GM12878 (cell line): ENCODE results near the gene DPH7. TPM values are rescaled to one million over a fixed set of nuclear protein-coding genes. Genes with fewer than 3 reads are reported as not detected.

Experiments used
- ATAC-seq: fragments of 200-7000 bp; cut with Tn5 transposase; 3 replicates; pipeline ENCODE4 v1.9.1; 2020; ENCODE audit warnings: mild to moderate bottlenecking, moderate library complexity
- BruUV-seq: library from RNA; stranded (reverse); fragments of 400-500 nt; replicated peaks from 2 replicates; lab custom pipeline; 2021; lab: Mats Ljungman, UMichigan
- CTCF ChIA-PET: fragments of 300-600 bp; sonication (Branson Sonifier 250); formaldehyde crosslinking; extraction: SDS; loops from one replicate; lab custom pipeline; 2021; ENCODE audit warnings: inconsistent platforms; lab: Yijun Ruan, JAX
- POLR2A ChIA-PET: fragments of 350-600 bp; formaldehyde crosslinking; extraction: SDS; loops from one replicate; lab custom pipeline; 2021; ENCODE audit warnings: inconsistent platforms; lab: Charles Lee
- RAD21 ChIA-PET: fragments of 300-600 bp; sonication (Branson Sonifier 250); formaldehyde crosslinking; loops from one replicate; lab custom pipeline; 2023; ENCODE audit warnings: antibody characterized with exemption; ENCODE audit not compliant: unreplicated experiment; lab: Charles Lee
- SMC1A ChIA-PET: fragments of 300-600 bp; sonication (Branson Sonifier 250); formaldehyde crosslinking; loops from one replicate; lab custom pipeline; 2023; ENCODE audit not compliant: unreplicated experiment, uncharacterized antibody; lab: Charles Lee
- DNase-seq: peaks from one replicate; pipeline ENCODE4 v3.0.0-alpha.2; 2011; ENCODE audit warnings: low read depth, low spot score
- FAIRE-seq: peaks from 3 replicates; lab custom pipeline; 2011; peaks lifted over from hg19 to GRCh38; lab: Jason Lieb, UNC
- H2AFZ ChIP-seq: 2 replicates; pipeline ENCODE4 v1.6.0; 2011; ENCODE audit warnings: low read depth, low read length, control low read depth; ENCODE audit not compliant: control insufficient read depth
- H3K27ac ChIP-seq: 2 replicates; pipeline ENCODE4 v1.5.1; 2011; ENCODE audit warnings: control low read depth; ENCODE audit not compliant: control insufficient read depth, insufficient read depth
- H3K27me3 ChIP-seq, 2 experiments: replicated peaks in 1 of 2; 2 replicates each; pipeline versions ENCODE4 v1.6.0 to v1.6.1; 2011; ENCODE audit warnings: low read length in 1 of 2; ENCODE audit not compliant: control insufficient read depth in 2 of 2, insufficient read depth in 2 of 2
- H3K36me3 ChIP-seq, 2 experiments: 2 replicates each; pipeline ENCODE4 v1.5.1; 2011; ENCODE audit warnings: low read length in 1 of 2; ENCODE audit not compliant: control insufficient read depth in 2 of 2, insufficient read depth in 2 of 2
- H3K4me1 ChIP-seq: 2 replicates; pipeline ENCODE4 v1.6.1; 2011; ENCODE audit warnings: mild to moderate bottlenecking, low read length, moderate library complexity, mixed read lengths; ENCODE audit not compliant: control insufficient read depth, insufficient read depth
- H3K4me2 ChIP-seq: 2 replicates; pipeline ENCODE4 v1.6.0; 2011; ENCODE audit warnings: control low read depth; ENCODE audit not compliant: control insufficient read depth, insufficient read depth
- H3K4me3 ChIP-seq: fragments of 200-600 bp; sonication (generic); 2 replicates; pipeline ENCODE4 v1.5.1; 2016
- H3K79me2 ChIP-seq: 2 replicates; pipeline ENCODE4 v1.6.0; 2011; ENCODE audit warnings: low read length; ENCODE audit not compliant: control insufficient read depth, insufficient read depth
- H3K9ac ChIP-seq: 2 replicates; pipeline ENCODE4 v1.8.0; 2011; ENCODE audit warnings: low read length, control low read depth, mixed read lengths; ENCODE audit not compliant: control insufficient read depth, insufficient read depth
- H3K9me3 ChIP-seq: replicated peaks from 3 replicates; pipeline ENCODE4 v1.5.1; 2011; ENCODE audit warnings: mild to moderate bottlenecking, low read length; ENCODE audit not compliant: control insufficient read depth, insufficient read depth
- H4K20me1 ChIP-seq: 2 replicates; pipeline ENCODE4 v1.6.0; 2011; ENCODE audit not compliant: control insufficient read depth, insufficient read depth
- DPF2 ChIP-seq: fragments of 450-650 bp; IDR thresholded peaks from 2 replicates; pipeline ENCODE4 v1.6.1; 2017; ENCODE audit warnings: mild to moderate bottlenecking
- EP300 ChIP-seq, 2 experiments: fragments of 150-350 bp in 1 of 2; IDR thresholded peaks; 2 replicates each; pipeline ENCODE4 v1.6.1; 2011 to 2012; ENCODE audit warnings: low read depth in 2 of 2, low read length in 2 of 2, borderline replicate concordance in 1 of 2, improper control_type of control experiment in 1 of 2, inconsistent platforms in 1 of 2; ENCODE audit not compliant: control insufficient read depth in 1 of 2
- HDGF ChIP-seq: fragments of 450-650 bp; IDR thresholded peaks from 2 replicates; pipeline ENCODE4 v1.6.1; 2016; ENCODE audit warnings: antibody characterized with exemption
- IKZF1 ChIP-seq: fragments of 450-650 bp; conservative IDR thresholded peaks from 2 replicates; pipeline ENCODE4 v1.6.1; 2017; ENCODE audit warnings: antibody characterized with exemption, mild to moderate bottlenecking
- MXI1 ChIP-seq: fragments of 150-350 bp; IDR thresholded peaks from 2 replicates; pipeline ENCODE4 v1.6.1; 2011; ENCODE audit warnings: low read depth, mild to moderate bottlenecking, inconsistent platforms, low read length, improper control_type of control experiment
- PAX8 ChIP-seq: fragments of 450-650 bp; IDR thresholded peaks from 2 replicates; pipeline ENCODE4 v1.6.1; 2017; ENCODE audit warnings: mild to moderate bottlenecking, moderate library complexity
- POLR2A ChIP-seq: IDR thresholded peaks from 2 replicates; pipeline ENCODE4 v1.6.1; 2011; ENCODE audit warnings: low read depth, mild to moderate bottlenecking, low read length
- RBBP5 ChIP-seq: fragments of 200-600 bp; sonication (generic); conservative IDR thresholded peaks from 2 replicates; pipeline ENCODE4 v1.6.1; 2016
- RCOR1 ChIP-seq: conservative IDR thresholded peaks from 2 replicates; pipeline ENCODE4 v1.6.1; 2012; ENCODE audit warnings: low read depth, low read length, improper control_type of control experiment
- SMAD1 ChIP-seq: fragments of 450-650 bp; IDR thresholded peaks from 2 replicates; pipeline ENCODE4 v1.6.1; 2018; ENCODE audit warnings: mild to moderate bottlenecking, low read depth; ENCODE audit not compliant: partially characterized antibody
- SREBF1 ChIP-seq: IDR thresholded peaks from 2 replicates; pipeline ENCODE4 v1.6.1; 2012; ENCODE audit warnings: mild to moderate bottlenecking, low read length
- TAF1 ChIP-seq: IDR thresholded peaks from 2 replicates; pipeline ENCODE4 v1.6.1; 2011; ENCODE audit warnings: mild to moderate bottlenecking, low read depth, low read length, borderline replicate concordance
- TBL1XR1 ChIP-seq: IDR thresholded peaks from 2 replicates; pipeline ENCODE4 v1.6.1; 2012; ENCODE audit warnings: low read depth, low read length, improper control_type of control experiment
- WGBS: methylation state at CpG from one replicate; pipeline ENCODE4 v1.1.6; 2016; ENCODE audit warnings: low lambda C conversion rate; ENCODE audit not compliant: insufficient replicate concordance, insufficient coverage; ENCODE audit errors: missing lambda C conversion rate; 5-methylcytosine and 5-hydroxymethylcytosine counted together
- in situ Hi-C: fragments of 300-500 bp; cut with MboI; formaldehyde crosslinking; loops from 9 replicates; pipeline ENCODE4 v1.14.3; 2018; ENCODE audit warnings: mixed read lengths
- intact Hi-C: fragments of 100-400 bp; cut with micrococcal nuclease; formaldehyde crosslinking; loops from one replicate; pipeline ENCODE4 v1.14.2; 2022; ENCODE audit not compliant: unreplicated experiment
- polyA plus RNA-seq, 11 experiments: library from polyadenylated mRNA; depleted of rRNA in 4 of 11; unstranded in 6 of 11; stranded (reverse) in 5 of 11; fragments of >200 nt; fragmentation: Nextera tagmentation in 4 of 11; fragmentation: Illumina TruSeq in 1 of 11; extraction: Ambion mirVana in 4 of 11; extraction: Trizol in 1 of 11; gene quantifications; 1 replicate in 1 of 11; 2 replicates in 10 of 11; pipeline versions ENCODE4 v1.2.1 to v1.2.3, GENCODE V29; 2011 to 2016; ENCODE audit warnings: inconsistent platforms in 2 of 11, missing spikeins in 2 of 11, low read depth in 1 of 11
- total RNA-seq, 4 experiments: library from RNA; depleted of rRNA in 3 of 4; stranded (reverse); fragments of >200 nt in 3 of 4; fragmentation: Illumina TruSeq in 1 of 4; extraction: Trizol in 1 of 4; gene quantifications; 2 replicates each; pipeline versions ENCODE4 v1.2.1 to v1.2.3, GENCODE V29; 2013 to 2021
- TF ChIP-seq, protein P1 (sequence below): IDR thresholded peaks from 2 replicates; pipeline ENCODE4 v1.6.1; 2011; ENCODE audit warnings: low read depth, low read length, improper control_type of control experiment, borderline replicate concordance
- TF ChIP-seq, protein P2 (sequence below): fragments of 450-650 bp; IDR thresholded peaks from 2 replicates; pipeline ENCODE4 v1.6.1; 2016; ENCODE audit warnings: mild to moderate bottlenecking

The DPH7 gene
- total and polyA plus RNA-seq, 10 of the 15 experiments (the other 5 are each of a cell fraction or from before 2014, with no cell fraction given) = 8.7 to 40.0 (median 28.1) TPM

DNA sequence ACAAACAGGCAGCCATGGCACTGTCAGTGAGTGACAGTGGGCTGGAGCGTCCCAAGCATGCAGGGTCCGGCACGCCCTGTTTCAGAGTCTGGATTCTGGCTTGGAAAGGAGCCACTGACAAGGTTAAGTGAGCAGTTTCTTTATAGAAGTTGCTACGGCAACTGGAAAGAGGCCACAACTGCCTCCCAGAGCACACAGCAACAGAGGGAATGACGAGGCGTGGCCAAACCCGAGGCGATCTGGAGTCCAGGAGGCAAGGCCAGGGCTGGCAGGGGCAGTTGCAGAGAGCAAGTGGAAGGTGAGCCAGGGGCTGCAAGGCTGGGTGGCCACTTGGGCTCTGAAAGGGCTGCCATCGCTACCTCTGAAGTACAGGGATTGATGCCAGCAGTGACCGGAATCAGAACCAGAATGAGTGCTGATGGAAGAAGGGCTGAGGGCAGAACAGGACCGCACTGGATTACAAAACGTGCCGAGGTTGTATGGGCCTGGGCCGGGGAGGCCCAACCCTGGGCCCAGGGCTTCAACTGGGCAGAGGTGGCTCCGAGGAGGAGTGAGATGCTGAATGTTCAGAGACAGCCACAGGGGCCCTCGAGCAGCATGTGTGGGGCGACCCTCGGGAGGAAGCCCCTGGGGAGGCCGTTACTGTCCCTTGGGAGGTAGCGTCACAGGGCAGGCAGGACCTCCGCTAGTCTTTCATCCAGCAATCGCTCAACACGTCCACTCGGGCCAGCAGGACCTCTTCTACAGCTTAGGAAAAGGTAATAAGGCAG, 22.5 kb downstream of the DPH7 start (continued):
- TF ChIP-seq, protein P1, sequence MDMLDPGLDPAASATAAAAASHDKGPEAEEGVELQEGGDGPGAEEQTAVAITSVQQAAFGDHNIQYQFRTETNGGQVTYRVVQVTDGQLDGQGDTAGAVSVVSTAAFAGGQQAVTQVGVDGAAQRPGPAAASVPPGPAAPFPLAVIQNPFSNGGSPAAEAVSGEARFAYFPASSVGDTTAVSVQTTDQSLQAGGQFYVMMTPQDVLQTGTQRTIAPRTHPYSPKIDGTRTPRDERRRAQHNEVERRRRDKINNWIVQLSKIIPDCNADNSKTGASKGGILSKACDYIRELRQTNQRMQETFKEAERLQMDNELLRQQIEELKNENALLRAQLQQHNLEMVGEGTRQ = no peak
- TF ChIP-seq, all 136 proteins: peak for 0

DNA sequence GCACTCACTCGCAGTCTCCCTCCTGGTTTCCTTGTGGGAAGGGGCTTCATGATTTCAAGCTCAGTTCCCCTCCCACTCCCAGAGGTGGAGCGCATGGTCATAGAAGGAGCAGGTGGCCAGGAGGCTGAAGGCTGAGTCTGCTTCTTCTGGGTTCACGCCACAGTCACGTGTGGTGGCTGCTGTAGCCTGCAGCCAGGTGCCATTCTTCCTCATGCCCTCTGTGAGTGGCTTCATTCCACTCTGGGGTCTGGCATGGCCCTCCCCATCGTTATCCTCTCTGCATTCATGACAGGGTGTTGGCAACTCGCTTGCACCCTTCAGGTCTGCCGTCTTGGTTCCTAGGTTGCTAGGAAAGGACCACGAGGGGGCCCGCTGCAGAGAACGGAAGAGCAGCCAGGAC, 23.5 kb downstream of the DPH7 start:
- no peaks in the 10 kb centered on the region for H3K9me3 ChIP-seq
- TSS peak; percentile 50 for BruUV-seq
- H3K79me2 ChIP-seq = peaks cover 11% of the 10 kb centered on the region
- H3K27ac ChIP-seq = no peak overlapping the region
- WGBS = 91% methylated on average over 10 of the region's 10 CpGs
- in situ Hi-C loops = no loop called here
- ChIA-PET RAD21 (no interaction called here), SMC1A (no interaction called here), CTCF (no interaction called here), POLR2A (no interaction called here)
- H3K4me1 ChIP-seq = peaks cover 8% of the 10 kb centered on the region
- H3K36me3 ChIP-seq = peaks cover 9 to 19% of the 10 kb centered on the region in 2 experiments
- H3K9ac ChIP-seq = no peak overlapping the region
- FAIRE-seq (no peak), DNase-seq (no peak), ATAC-seq (no peak)
- no peak overlapping the region for H2AFZ ChIP-seq
- no peak overlapping the region for H3K4me2 ChIP-seq
- TF ChIP-seq RBBP5 = no peak
- TF ChIP-seq POLR2A = peak; percentile 52; the same call in 1 of the 2 replicates
- no peak for TF ChIP-seq TAF1
- H3K27me3 ChIP-seq = no peaks in the 10 kb centered on the region
- H4K20me1 ChIP-seq = no peaks in the 10 kb centered on the region
- intact Hi-C loops = no loop called here
- no peak overlapping the region for H3K4me3 ChIP-seq

DNA sequence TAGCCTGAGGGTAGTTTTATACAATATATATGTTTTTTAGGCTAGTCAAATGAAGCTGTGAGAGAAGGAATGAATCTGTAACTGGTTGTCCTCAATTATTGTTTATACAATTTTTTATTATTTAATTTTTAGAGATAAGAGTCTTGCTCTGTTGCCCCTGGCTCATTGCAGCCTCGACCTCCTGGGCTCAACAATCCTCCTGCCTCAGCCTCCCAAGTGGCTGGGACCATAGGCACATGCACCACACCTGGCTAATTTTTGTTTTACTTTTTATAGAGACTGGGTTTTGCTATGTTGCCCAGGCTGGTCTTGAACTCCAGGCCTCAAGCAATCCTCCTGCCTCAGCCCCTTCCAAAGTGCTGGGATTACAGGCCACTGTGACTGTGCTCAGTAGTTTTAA, 24.4 kb downstream of the DPH7 start:
- Histone ChIP-seq H3K4me3 (no peak overlapping the region), H3K36me3 (peaks cover 9 to 18% of the 10 kb centered on the region in 2 experiments), H3K79me2 (peaks cover 11% of the 10 kb centered on the region), H3K9ac (no peak overlapping the region), H3K4me1 (peaks cover 14% of the 10 kb centered on the region), H4K20me1 (no peaks in the 10 kb centered on the region), H3K27me3 (no peaks in the 10 kb centered on the region), H3K4me2 (no peak overlapping the region), H2AFZ (no peak overlapping the region), H3K27ac (no peak overlapping the region), H3K9me3 (no peaks in the 10 kb centered on the region)
- ChIA-PET RAD21 (no interaction called here), SMC1A (no interaction called here), CTCF (no interaction called here), POLR2A (interaction anchor here (0.5 kb wide), 1 partner anchor 293 kb away, joined by 4 read pairs; no protein-coding TSS in a partner anchor)
- DNase-seq = no peak
- WGBS = 38% methylated on average over 1 of the region's 1 CpG
- no TSS peak for BruUV-seq
- no peak for FAIRE-seq
- in situ Hi-C loops = no loop called here
- ATAC-seq = no peak
- intact Hi-C loops = no loop called here
- TF ChIP-seq, protein P2, sequence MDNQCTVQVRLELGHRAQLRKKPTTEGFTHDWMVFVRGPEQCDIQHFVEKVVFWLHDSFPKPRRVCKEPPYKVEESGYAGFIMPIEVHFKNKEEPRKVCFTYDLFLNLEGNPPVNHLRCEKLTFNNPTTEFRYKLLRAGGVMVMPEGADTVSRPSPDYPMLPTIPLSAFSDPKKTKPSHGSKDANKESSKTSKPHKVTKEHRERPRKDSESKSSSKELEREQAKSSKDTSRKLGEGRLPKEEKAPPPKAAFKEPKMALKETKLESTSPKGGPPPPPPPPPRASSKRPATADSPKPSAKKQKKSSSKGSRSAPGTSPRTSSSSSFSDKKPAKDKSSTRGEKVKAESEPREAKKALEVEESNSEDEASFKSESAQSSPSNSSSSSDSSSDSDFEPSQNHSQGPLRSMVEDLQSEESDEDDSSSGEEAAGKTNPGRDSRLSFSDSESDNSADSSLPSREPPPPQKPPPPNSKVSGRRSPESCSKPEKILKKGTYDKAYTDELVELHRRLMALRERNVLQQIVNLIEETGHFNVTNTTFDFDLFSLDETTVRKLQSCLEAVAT = no peak
- TF ChIP-seq DPF2 = no peak
- TF ChIP-seq SREBF1 = no peak
- no peak for TF ChIP-seq PAX8
- no peak for TF ChIP-seq TBL1XR1
- no peak for TF ChIP-seq HDGF
- TF ChIP-seq EP300 (IDR thresholded peaks at IDR 0.05; ENCODE audit: borderline replicate concordance in 1 of 2, control insufficient read depth in 1 of 2, low read depth in 2 of 2, low read length in 2 of 2) = no peak
- TF ChIP-seq RCOR1 = no peak
- TF ChIP-seq SMAD1 = no peak
- TF ChIP-seq MXI1 = no peak
- TF ChIP-seq IKZF1 = no peak
